ENCODE results near the gene FLRT1.

- TF ChIP-seq, protein P1, sequence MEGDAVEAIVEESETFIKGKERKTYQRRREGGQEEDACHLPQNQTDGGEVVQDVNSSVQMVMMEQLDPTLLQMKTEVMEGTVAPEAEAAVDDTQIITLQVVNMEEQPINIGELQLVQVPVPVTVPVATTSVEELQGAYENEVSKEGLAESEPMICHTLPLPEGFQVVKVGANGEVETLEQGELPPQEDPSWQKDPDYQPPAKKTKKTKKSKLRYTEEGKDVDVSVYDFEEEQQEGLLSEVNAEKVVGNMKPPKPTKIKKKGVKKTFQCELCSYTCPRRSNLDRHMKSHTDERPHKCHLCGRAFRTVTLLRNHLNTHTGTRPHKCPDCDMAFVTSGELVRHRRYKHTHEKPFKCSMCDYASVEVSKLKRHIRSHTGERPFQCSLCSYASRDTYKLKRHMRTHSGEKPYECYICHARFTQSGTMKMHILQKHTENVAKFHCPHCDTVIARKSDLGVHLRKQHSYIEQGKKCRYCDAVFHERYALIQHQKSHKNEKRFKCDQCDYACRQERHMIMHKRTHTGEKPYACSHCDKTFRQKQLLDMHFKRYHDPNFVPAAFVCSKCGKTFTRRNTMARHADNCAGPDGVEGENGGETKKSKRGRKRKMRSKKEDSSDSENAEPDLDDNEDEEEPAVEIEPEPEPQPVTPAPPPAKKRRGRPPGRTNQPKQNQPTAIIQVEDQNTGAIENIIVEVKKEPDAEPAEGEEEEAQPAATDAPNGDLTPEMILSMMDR (IDR thresholded peaks at IDR 0.05; ENCODE audit: insufficient read depth, low read length, poor library complexity, severe bottlenecking), result no peak
- no peak for TF ChIP-seq EZH2phosphoT487 (conservative IDR thresholded peaks at IDR 0.05; ENCODE audit: low read length)
Measured at GRCh38 chr11:64068705-64069400, 33.1 kb downstream of the FLRT1 start.

All from SU-DHL-6 (cell line).